ENCODE measurements around the gene CCNL2.
A peak's percentile ranks its signal among the peaks of the same experiment; 100 is the strongest.
"Not testable (repeated sequence)": the region's sequence is repeated elsewhere in the genome, so short reads cannot be mapped to it uniquely, and the experiment has no call there.

Gene CCNL2

DNA sequence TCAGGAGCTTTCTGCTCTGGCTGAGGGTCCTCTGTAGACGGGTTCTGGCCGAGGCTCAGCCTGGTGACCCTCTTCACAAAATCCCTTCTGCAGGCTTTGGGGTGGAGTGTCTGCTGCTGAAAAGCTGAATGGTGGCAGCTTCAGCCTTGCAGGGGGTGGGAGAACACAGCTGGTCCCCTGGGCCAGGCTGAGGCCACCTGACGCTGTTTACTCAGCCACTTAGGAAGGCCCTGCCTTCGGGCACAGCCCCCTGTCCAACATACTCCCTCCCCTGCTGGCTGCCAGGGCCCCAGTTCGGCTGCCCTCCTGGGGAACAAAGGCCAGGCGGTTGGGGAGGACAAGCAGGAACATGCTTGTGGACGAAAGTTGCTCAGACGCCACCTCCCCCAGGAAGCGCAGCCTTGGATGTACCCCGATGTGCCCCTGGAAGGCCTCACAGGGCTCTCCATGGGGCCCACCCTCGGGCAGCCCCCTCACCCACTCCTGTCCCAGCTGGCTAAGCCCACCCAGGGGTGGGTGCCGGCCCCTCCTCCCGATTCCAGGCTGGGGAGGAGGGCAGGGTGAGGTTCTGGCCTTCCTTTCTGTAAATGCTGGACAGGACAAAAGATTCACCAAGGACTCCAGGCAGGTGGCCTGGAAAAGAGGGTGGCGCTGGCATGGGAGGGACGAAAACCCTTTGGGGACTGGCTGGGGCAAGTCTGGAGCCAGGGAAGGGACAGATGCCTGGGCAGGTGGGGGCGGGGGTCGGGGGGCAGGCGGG lies 22.2 kb upstream of the CCNL2 start, which contains the start of gene ANKRD65:
Gene ANKRD65 (minus strand): TSS at position 130 of the 760 bp plus-strand sequence. CDS start 271 bp downstream, outside the sequence.
- Histone ChIP-seq H3K27me3 (ENCODE audit: insufficient read depth, insufficient read length) (no peaks in the 10 kb centered on the region), H3K9ac (ENCODE audit: insufficient read length, low read depth) (peak within 1 kb of the TSS; percentile 72), H3K4me1 (ENCODE audit: insufficient read depth, insufficient read length) (peaks cover 25% of the 10 kb centered on the region), H3K4me3 (ENCODE audit: insufficient read length, low read depth) (peak within 1 kb of the TSS; percentile 21), H3K9me3 (ENCODE audit: insufficient read depth, low read length) (no peaks in the 10 kb centered on the region), H3K36me3 (ENCODE audit: insufficient read depth, insufficient read length, low read length) (no peaks in the 10 kb centered on the region)
- no peak for TF ChIP-seq ZNF274 (IDR thresholded peaks at IDR 0.05; ENCODE audit: low read depth, low read length)
- TF ChIP-seq YY1 (IDR thresholded peaks at IDR 0.05; ENCODE audit: insufficient read depth, insufficient read length), result no peak
- TF ChIP-seq SUZ12 (IDR thresholded peaks at IDR 0.05; ENCODE audit: extremely low read depth, insufficient read depth, insufficient read length), result no peak
- no peak for DNase-seq (ENCODE audit: low read depth, low spot score)

DNA sequence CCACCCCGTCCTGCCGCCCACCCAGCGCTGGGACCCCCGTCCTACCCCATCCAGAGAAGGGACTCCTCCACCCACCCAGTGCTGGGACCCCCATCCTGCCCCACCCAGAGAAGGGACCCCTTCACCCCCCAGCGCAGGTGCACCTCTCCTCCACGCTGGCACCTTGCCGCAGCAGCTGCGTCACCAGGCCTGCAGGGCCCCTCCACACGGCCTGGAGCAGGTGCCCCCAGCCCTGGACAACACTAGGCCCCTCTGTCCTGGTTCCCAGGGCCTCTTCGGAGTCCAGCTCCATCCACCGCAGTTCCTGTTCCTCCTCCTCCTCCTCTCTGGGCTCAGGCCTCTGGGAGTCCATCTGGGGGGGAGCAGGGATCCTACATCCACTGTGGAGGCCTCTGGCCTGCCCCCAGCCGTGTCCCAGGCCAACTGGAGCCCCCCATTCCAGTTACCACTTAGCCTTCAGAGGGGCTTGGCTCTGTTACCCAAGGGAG lies 21.6 kb upstream of the CCNL2 start:
- Histone ChIP-seq H3K4me3 (ENCODE audit: insufficient read length, low read depth) (no peak overlapping the region), H3K9ac (ENCODE audit: insufficient read length, low read depth) (peak overlapping the region; percentile 51), H3K9me3 (ENCODE audit: insufficient read depth, low read length) (no peaks in the 10 kb centered on the region), H3K36me3 (ENCODE audit: insufficient read depth, insufficient read length, low read length) (no peaks in the 10 kb centered on the region), H3K27me3 (ENCODE audit: insufficient read depth, insufficient read length) (no peaks in the 10 kb centered on the region), H3K4me1 (ENCODE audit: insufficient read depth, insufficient read length) (peaks cover 24% of the 10 kb centered on the region)
- no peak for DNase-seq (ENCODE audit: low read depth, low spot score)
- TF ChIP-seq ZNF274 (IDR thresholded peaks at IDR 0.05; ENCODE audit: low read depth, low read length), result no peak
- no peak for TF ChIP-seq SUZ12 (IDR thresholded peaks at IDR 0.05; ENCODE audit: extremely low read depth, insufficient read depth, insufficient read length)
- TF ChIP-seq YY1 (IDR thresholded peaks at IDR 0.05; ENCODE audit: insufficient read depth, insufficient read length), result no peak

DNA sequence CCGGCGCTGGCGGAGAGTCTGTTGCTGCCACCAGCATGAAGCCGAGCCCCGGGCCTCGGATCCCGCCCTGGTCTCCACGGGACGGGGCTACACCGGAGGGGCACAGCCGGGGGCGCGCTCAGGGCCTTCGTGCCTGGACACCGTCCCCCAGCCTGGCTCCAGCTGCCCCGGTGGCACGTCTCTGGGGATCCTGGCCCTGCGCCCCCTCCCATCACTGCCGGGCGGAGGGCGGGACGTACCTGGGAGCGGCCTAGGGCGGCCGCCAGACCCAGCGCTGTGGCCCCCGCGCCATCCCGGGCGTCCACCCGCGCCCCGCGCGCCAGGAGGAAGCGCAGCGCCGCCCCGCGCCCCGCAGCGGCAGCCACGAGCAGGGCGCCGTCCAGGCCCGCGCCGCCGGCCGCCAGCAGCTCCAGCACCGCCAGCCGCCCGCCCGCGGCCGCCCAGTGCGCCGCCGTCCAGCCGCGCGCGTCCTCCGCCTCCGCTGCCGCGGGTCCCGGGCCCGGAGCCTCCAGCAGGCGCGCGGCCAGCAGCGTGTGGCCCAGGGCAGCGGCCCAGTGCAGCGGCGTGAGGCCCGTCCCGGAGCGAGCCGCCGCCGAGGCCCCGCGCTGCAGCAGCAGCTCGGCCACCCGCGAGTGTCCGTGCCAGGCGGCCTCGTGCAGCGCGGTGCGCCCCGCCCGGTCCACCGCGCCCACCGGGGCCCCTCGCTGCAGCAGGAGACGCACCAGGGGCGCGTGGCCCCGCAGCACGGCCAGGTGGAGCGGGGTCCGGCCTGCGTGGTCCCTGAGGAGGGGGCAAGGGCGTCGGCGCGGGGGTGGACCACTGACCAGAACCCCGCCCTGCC lies 20.9 kb upstream of the CCNL2 start:
- no peaks in the 10 kb centered on the region for H3K9me3 ChIP-seq (ENCODE audit: insufficient read depth, low read length)
- H3K4me1 ChIP-seq (ENCODE audit: insufficient read depth, insufficient read length), result peaks cover 23% of the 10 kb centered on the region
- H3K27me3 ChIP-seq (ENCODE audit: insufficient read depth, insufficient read length), result no peaks in the 10 kb centered on the region
- TF ChIP-seq SUZ12 (IDR thresholded peaks at IDR 0.05; ENCODE audit: extremely low read depth, insufficient read depth, insufficient read length) (no peak), YY1 (IDR thresholded peaks at IDR 0.05; ENCODE audit: insufficient read depth, insufficient read length) (no peak), ZNF274 (IDR thresholded peaks at IDR 0.05; ENCODE audit: low read depth, low read length) (no peak)
- no peak for DNase-seq (ENCODE audit: low read depth, low spot score)
- H3K4me3 ChIP-seq (ENCODE audit: insufficient read length, low read depth), result peak overlapping the region; percentile 21
- H3K36me3 ChIP-seq (ENCODE audit: insufficient read depth, insufficient read length, low read length), result no peaks in the 10 kb centered on the region
- H3K9ac ChIP-seq (ENCODE audit: insufficient read length, low read depth), result peak overlapping the region; percentile 72

DNA sequence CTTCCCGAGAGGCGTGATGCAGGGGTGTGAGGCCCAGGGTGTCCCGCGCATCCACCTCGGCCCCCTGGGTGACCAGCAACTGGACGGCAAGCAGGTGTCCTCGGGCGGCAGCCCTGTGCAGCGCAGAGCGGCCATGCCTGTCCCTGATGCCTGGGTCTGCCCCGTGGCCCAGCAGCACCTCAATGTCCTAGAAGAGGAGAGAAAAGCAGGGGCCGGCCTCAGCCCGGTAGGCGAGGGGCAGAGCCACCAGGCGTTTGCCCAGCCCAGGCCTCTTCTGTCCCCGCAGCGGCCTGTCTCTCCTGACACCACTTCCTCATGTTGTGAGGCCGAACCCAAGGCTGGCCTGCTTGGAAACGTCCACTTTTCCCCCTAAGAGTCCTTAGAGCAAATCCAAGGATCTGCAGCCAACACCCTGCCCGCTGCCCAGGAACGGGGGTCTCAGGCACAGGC lies 20.3 kb upstream of the CCNL2 start:
- no peak for DNase-seq (ENCODE audit: low read depth, low spot score)
- peak overlapping the region; percentile 72 for H3K9ac ChIP-seq (ENCODE audit: insufficient read length, low read depth)
- peaks cover 23% of the 10 kb centered on the region for H3K4me1 ChIP-seq (ENCODE audit: insufficient read depth, insufficient read length)
- TF ChIP-seq ZNF274 (IDR thresholded peaks at IDR 0.05; ENCODE audit: low read depth, low read length) (no peak), SUZ12 (IDR thresholded peaks at IDR 0.05; ENCODE audit: extremely low read depth, insufficient read depth, insufficient read length) (no peak)
- no peaks in the 10 kb centered on the region for H3K9me3 ChIP-seq (ENCODE audit: insufficient read depth, low read length)
- H3K27me3 ChIP-seq (ENCODE audit: insufficient read depth, insufficient read length), result no peaks in the 10 kb centered on the region
- no peaks in the 10 kb centered on the region for H3K36me3 ChIP-seq (ENCODE audit: insufficient read depth, insufficient read length, low read length)
- H3K4me3 ChIP-seq (ENCODE audit: insufficient read length, low read depth), result no peak overlapping the region

DNA sequence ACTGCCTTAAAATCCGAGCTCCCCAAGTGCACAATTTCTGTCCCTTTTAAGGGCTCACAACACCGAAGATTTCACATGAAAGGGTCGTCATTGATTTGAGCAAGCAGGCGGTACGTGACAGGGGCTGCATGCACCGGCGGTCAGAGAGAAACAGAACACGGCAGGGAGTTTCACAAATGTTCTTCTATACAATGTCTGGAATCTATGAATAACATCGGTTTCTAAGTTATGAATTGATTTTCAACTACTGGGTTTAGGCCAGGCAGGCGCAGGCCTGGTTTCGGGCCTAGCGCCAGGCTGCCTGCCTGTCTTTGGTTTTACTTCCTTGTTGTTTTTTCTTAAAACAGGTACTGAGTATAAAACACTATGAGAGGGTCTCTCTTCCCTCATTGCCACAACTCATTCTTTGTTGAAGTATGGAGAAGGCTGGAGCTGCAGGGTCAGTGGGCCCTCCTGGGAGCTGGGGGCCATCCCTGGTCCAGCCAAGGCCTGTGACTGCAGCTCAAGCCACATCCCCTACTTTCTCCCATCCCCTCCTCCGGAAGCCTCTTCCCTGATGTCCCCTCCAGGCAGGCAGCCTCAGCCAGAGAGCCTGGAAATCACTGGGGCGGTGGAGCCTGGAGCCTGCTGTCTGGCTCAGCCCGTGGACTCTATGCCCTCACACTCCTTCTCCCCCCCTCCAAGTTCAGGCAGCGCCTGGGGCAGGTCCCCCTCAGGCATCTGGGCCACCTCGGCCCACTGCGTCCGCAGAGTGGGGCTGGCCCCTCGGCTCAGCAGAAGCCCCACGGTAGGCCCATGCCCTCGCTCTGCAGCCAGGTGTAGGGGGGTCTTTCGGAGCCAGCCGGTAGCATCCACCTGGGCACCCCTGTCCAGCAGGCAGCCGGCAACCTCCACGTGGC lies 19.6 kb upstream of the CCNL2 start:
- Histone ChIP-seq H3K27me3 (ENCODE audit: insufficient read depth, insufficient read length) (no peaks in the 10 kb centered on the region), H3K4me3 (ENCODE audit: insufficient read length, low read depth) (no peak overlapping the region), H3K4me1 (ENCODE audit: insufficient read depth, insufficient read length) (peaks cover 21% of the 10 kb centered on the region), H3K9ac (ENCODE audit: insufficient read length, low read depth) (peak overlapping the region; percentile 72), H3K36me3 (ENCODE audit: insufficient read depth, insufficient read length, low read length) (no peaks in the 10 kb centered on the region), H3K9me3 (ENCODE audit: insufficient read depth, low read length) (no peaks in the 10 kb centered on the region)
- TF ChIP-seq ZNF274 (IDR thresholded peaks at IDR 0.05; ENCODE audit: low read depth, low read length) (no peak), SUZ12 (IDR thresholded peaks at IDR 0.05; ENCODE audit: extremely low read depth, insufficient read depth, insufficient read length) (no peak), YY1 (IDR thresholded peaks at IDR 0.05; ENCODE audit: insufficient read depth, insufficient read length) (no peak)
- DNase-seq (ENCODE audit: low read depth, low spot score), result no peak

DNA sequence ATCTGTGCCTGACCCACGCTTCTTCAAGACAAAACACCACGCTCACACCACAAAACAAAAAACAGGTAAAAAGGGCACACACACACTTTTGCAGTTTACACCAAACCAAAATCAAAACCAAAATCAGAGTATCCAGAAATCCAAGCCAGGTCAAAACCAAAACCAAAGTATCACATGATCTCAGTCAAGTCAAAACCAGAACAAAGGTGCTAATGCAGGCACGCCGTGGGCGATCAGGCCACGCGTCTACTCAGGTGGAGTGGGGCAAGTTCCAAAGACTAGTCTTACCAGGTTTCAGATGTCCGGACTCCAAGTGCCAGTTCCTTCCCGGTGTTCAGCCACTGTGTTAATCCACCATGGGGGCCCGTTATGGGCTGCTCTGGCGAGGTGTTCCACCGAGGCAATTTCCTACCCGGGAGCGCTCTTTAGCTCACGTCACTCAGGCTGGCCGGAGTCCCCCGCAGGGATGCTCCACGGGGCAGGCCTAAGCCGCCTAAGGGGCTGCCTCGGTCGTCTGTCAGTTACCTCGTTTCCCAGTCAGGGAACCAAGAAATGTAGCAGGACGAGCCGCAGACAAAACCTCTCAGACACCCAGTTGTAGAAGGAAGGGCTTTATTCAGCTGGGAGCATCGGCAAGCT lies 18.8 kb upstream of the CCNL2 start:
- not testable (repeated sequence) for H3K4me3 ChIP-seq (ENCODE audit: insufficient read length, low read depth); H3K36me3 ChIP-seq (ENCODE audit: insufficient read depth, insufficient read length, low read length); H3K9me3 ChIP-seq (ENCODE audit: insufficient read depth, low read length); DNase-seq (ENCODE audit: low read depth, low spot score); H3K9ac ChIP-seq (ENCODE audit: insufficient read length, low read depth); H3K27me3 ChIP-seq (ENCODE audit: insufficient read depth, insufficient read length)
- peaks cover 21% of the 10 kb centered on the region for H3K4me1 ChIP-seq (ENCODE audit: insufficient read depth, insufficient read length)

DNA sequence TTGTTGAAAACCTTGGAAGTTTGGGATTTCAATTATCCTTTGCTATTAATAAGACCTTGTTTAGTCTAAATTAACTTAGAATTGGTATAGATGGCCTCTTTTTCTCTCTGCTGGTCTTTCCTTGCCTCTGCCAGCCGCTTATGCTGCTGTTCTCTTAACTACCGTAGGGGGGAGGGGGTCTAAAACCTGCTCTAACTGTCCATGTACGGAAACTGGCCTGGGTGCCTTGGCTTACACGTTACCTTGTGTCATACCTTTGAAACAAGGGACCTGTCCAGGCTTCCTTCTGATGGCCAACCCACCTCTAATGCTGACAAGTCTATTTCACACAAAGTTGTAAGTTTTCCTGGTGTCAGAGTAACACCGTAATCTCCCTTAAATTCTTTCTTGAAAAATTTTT lies 18.3 kb upstream of the CCNL2 start:
- not testable (repeated sequence) for DNase-seq (ENCODE audit: low read depth, low spot score); H3K4me3 ChIP-seq (ENCODE audit: insufficient read length, low read depth); H3K9me3 ChIP-seq (ENCODE audit: insufficient read depth, low read length); H3K27me3 ChIP-seq (ENCODE audit: insufficient read depth, insufficient read length); H3K9ac ChIP-seq (ENCODE audit: insufficient read length, low read depth); H3K36me3 ChIP-seq (ENCODE audit: insufficient read depth, insufficient read length, low read length)
- H3K4me1 ChIP-seq (ENCODE audit: insufficient read depth, insufficient read length), result peaks cover 21% of the 10 kb centered on the region
